Esophagus squamous epithelium (tissue), 4 donors: ENCODE measurements around the gene DNAH10.

Experiments used
- CTCF ChIP-seq, 6 experiments: fragments of 450-650 bp in 4 of 6; fragments of 200-600 bp in 2 of 6; sonication (generic) in 2 of 6; IDR thresholded peaks; one replicate each; pipeline ENCODE4 v1.5.1; 2016 to 2019; ENCODE audit warnings: antibody characterized with exemption in 6 of 6, mild to moderate bottlenecking in 4 of 6, moderate library complexity in 4 of 6
- POLR2A ChIP-seq, 4 donors: fragments of 450-650 bp; IDR thresholded peaks; one replicate each; pipeline ENCODE4 v1.6.1; 2017; ENCODE audit warnings: antibody characterized with exemption in 4 of 4, mild to moderate bottlenecking in 4 of 4, moderate library complexity in 3 of 4

- no peak for TF ChIP-seq CTCF (IDR thresholded peaks at IDR 0.05)
- TF ChIP-seq POLR2A (IDR thresholded peaks at IDR 0.05), result no peak
Observed at GRCh38 chr12:123748161-123748560, 13.9 kb upstream of the DNAH10 start.
